ENCODE measurements around the gene FUT1. TPM values are rescaled to one million over a fixed set of nuclear protein-coding genes. Genes with fewer than 3 reads are reported as not detected.
"Not testable (repeated sequence)": the region's sequence is repeated elsewhere in the genome, so short reads cannot be mapped to it uniquely, and the experiment has no call there.

Gene FUT1
- 1 to 10 TPM in 3 of 4 donors, under 1 TPM in 1; 0.67 to 3.5 (median 3.2) TPM for polyA plus RNA-seq (ENCODE audit: insufficient read length in 4 of 4)

- peak in 1 of 4 donors; percentile 57 for DNase-seq (ENCODE audit: low read depth in 4 of 4, low spot score in 3 of 4)
Measured at GRCh38 chr19:48752496-48753365, at the start of gene FUT1. Gene FUT1 (minus strand): TSS chr19:48752641. CDS start chr19:48751281, 1,360 bp downstream.

- no peak for DNase-seq (ENCODE audit: low read depth in 4 of 4, low spot score in 3 of 4)
Measured at GRCh38 chr19:48799358-48800300, 47.2 kb upstream of the FUT1 start.

GRCh38 chr19:48798937-48799336, 46.5 kb upstream of the FUT1 start:
- no peak for DNase-seq (ENCODE audit: low read depth in 4 of 4, low spot score in 3 of 4)

- no peak for DNase-seq (ENCODE audit: low read depth in 4 of 4, low spot score in 3 of 4)
Measured at GRCh38 chr19:48797103-48797502, 44.7 kb upstream of the FUT1 start.

- DNase-seq (ENCODE audit: low read depth in 4 of 4, low spot score in 3 of 4), result no peak
Measured at GRCh38 chr19:48796298-48797083, 44.0 kb upstream of the FUT1 start.

- no peak for DNase-seq (ENCODE audit: low read depth in 4 of 4, low spot score in 3 of 4)
Measured at GRCh38 chr19:48795685-48796070, 43.2 kb upstream of the FUT1 start.

GRCh38 chr19:48795055-48795684, 42.7 kb upstream of the FUT1 start:
- peak; percentile 88 to 92 (median 90) for DNase-seq (ENCODE audit: low read depth in 4 of 4, low spot score in 3 of 4)

- DNase-seq (ENCODE audit: low read depth in 4 of 4, low spot score in 3 of 4), result no peak
Measured at GRCh38 chr19:48794291-48794690, 41.9 kb upstream of the FUT1 start.

GRCh38 chr19:48793271-48793670, 40.8 kb upstream of the FUT1 start:
- DNase-seq (ENCODE audit: low read depth in 4 of 4, low spot score in 3 of 4), result no peak

GRCh38 chr19:48787331-48787730, 34.9 kb upstream of the FUT1 start:
- not testable (repeated sequence) for DNase-seq (ENCODE audit: low read depth in 4 of 4, low spot score in 3 of 4)

- not testable (repeated sequence) for DNase-seq (ENCODE audit: low read depth in 4 of 4, low spot score in 3 of 4)
Measured at GRCh38 chr19:48786422-48786821, 34.0 kb upstream of the FUT1 start.

- DNase-seq (ENCODE audit: low read depth in 4 of 4, low spot score in 3 of 4), result no peak
Measured at GRCh38 chr19:48784527-48784926, 32.1 kb upstream of the FUT1 start.

- no peak for DNase-seq (ENCODE audit: low read depth in 4 of 4, low spot score in 3 of 4)
Measured at GRCh38 chr19:48780631-48781391, 28.4 kb upstream of the FUT1 start.

GRCh38 chr19:48779636-48780035, 27.2 kb upstream of the FUT1 start:
- no peak for DNase-seq (ENCODE audit: low read depth in 4 of 4, low spot score in 3 of 4)

- no peak for DNase-seq (ENCODE audit: low read depth in 4 of 4, low spot score in 3 of 4)
Measured at GRCh38 chr19:48777720-48778119, 25.3 kb upstream of the FUT1 start.

- DNase-seq (ENCODE audit: low read depth in 4 of 4, low spot score in 3 of 4), result no peak
Measured at GRCh38 chr19:48777139-48777538, 24.7 kb upstream of the FUT1 start.

GRCh38 chr19:48772503-48772953, 20.1 kb upstream of the FUT1 start:
- DNase-seq (ENCODE audit: low read depth in 4 of 4, low spot score in 3 of 4), result no peak

GRCh38 chr19:48770734-48771472, 18.5 kb upstream of the FUT1 start:
- DNase-seq (ENCODE audit: low read depth in 4 of 4, low spot score in 3 of 4), result no peak
